ENCODE results near the gene UBE2R2. TPM values are rescaled to one million over a fixed set of nuclear protein-coding genes. Genes with fewer than 3 reads are reported as not detected.
"Not testable (repeated sequence)": the region's sequence is repeated elsewhere in the genome, so short reads cannot be mapped to it uniquely, and the experiment has no call there.

The UBE2R2 gene
- total RNA-seq, 1 experiment from 2014 or later = 52.1 TPM

DNA sequence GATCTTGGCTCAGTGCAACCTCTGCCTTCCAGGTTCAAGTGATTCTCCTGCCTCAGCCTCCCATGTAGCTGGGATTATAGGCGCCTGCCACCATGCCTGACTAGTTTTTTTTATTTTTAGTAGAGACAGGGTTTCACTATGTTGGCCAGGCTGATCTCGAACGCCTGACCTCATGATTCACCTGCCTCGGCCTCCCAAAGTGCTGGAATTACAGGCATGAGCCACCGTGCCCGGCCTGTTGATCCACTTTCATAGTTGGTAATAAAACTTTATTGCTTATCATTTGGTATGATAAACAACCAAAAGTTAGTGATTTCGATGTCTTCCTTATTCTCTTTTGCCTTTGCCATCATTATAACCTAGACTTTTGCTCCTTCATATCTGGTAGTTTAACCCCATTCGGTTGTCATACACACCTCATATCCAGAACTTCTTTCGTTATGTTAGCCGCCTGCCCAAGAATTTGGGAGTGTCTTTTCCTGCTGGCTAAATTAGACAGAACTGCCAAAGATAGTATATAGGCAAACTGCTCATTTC, 45.0 kb downstream of the UBE2R2 start:
- Mint-ChIP-seq H3K9me3 (no peaks in the 10 kb centered on the region), H3K4me1 (no peaks in the 10 kb centered on the region; a peak in 1 of 4 replicates), H3K36me3 (ENCODE audit: insufficient read depth in 1 of 3, low read depth in 3 of 3) (peaks cover 2 to 20% (median 11%) of the 10 kb centered on the region in 3 experiments; a peak in 5 of 7 replicates), H3K27ac (no peak overlapping the region), H3K27me3 (ENCODE audit: low read depth) (no peaks in the 10 kb centered on the region), H3K4me3 (no peak overlapping the region)
- no peak overlapping the region for H3K56ac ChIP-seq (ENCODE audit: insufficient read length, low read depth, low read length)
- H2AFZ ChIP-seq (ENCODE audit: low read length) = no peak overlapping the region
- H3K9me3 ChIP-seq (ENCODE audit: control insufficient read depth, low read depth, low read length) = no peaks in the 10 kb centered on the region
- H3K4me2 ChIP-seq (ENCODE audit: insufficient read depth, insufficient read length, low read length) = no peak overlapping the region
- no peak overlapping the region for H3K14ac ChIP-seq (ENCODE audit: insufficient read depth, low read length)
- no peak overlapping the region for H3K27ac ChIP-seq (ENCODE audit: insufficient read length, low read depth, low read length)
- H3K18ac ChIP-seq (ENCODE audit: insufficient read length, low read depth, low read length) = no peak overlapping the region
- no peak overlapping the region for H2BK120ac ChIP-seq (ENCODE audit: low read depth, low read length, poor library complexity, severe bottlenecking)
- H3K79me1 ChIP-seq (ENCODE audit: insufficient read depth, low read depth, low read length, poor library complexity, severe bottlenecking) = peaks cover 5% of the 10 kb centered on the region
- no peak overlapping the region for H2BK12ac ChIP-seq (ENCODE audit: insufficient read length, low read depth, low read length)
- H3T11ph ChIP-seq (ENCODE audit: low read length) = no peak overlapping the region
- DNase-seq = no peak
- no peak overlapping the region for H4K91ac ChIP-seq (ENCODE audit: insufficient read length, low read depth, low read length)
- no peak overlapping the region for H2BK20ac ChIP-seq (ENCODE audit: low read depth, low read length, poor library complexity, severe bottlenecking)
- no peaks in the 10 kb centered on the region for H3K4me1 ChIP-seq (ENCODE audit: insufficient read depth, low read length)
- no peak overlapping the region for H2BK5ac ChIP-seq (ENCODE audit: insufficient read length, low read length)
- no peak overlapping the region for H3K4ac ChIP-seq (ENCODE audit: low read depth, low read length)
- H3K79me2 ChIP-seq (ENCODE audit: insufficient read depth, low read length) = peaks cover 8% of the 10 kb centered on the region; the same call in 1 of the 2 replicates
- no peak overlapping the region for H4K8ac ChIP-seq (replicated peaks; ENCODE audit: insufficient read length, low read depth, low read length)
- no CpG with 5 or more reads among the region's 10 CpGs for WGBS (ENCODE audit: extremely low coverage, insufficient read length, low lambda C conversion rate)
- TF ChIP-seq, protein P1, sequence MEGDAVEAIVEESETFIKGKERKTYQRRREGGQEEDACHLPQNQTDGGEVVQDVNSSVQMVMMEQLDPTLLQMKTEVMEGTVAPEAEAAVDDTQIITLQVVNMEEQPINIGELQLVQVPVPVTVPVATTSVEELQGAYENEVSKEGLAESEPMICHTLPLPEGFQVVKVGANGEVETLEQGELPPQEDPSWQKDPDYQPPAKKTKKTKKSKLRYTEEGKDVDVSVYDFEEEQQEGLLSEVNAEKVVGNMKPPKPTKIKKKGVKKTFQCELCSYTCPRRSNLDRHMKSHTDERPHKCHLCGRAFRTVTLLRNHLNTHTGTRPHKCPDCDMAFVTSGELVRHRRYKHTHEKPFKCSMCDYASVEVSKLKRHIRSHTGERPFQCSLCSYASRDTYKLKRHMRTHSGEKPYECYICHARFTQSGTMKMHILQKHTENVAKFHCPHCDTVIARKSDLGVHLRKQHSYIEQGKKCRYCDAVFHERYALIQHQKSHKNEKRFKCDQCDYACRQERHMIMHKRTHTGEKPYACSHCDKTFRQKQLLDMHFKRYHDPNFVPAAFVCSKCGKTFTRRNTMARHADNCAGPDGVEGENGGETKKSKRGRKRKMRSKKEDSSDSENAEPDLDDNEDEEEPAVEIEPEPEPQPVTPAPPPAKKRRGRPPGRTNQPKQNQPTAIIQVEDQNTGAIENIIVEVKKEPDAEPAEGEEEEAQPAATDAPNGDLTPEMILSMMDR (conservative IDR thresholded peaks at IDR 0.05) = no peak
- H3K23ac ChIP-seq (ENCODE audit: insufficient read length, low read depth, low read length) = no peak overlapping the region
- no peaks in the 10 kb centered on the region for H3K27me3 ChIP-seq (ENCODE audit: insufficient read depth, low read length)
- no peak overlapping the region for H2BK15ac ChIP-seq (ENCODE audit: low read depth, low read length)
- no peak overlapping the region for H2AK5ac ChIP-seq (ENCODE audit: insufficient read length, low read length)
- no peak overlapping the region for H4K5ac ChIP-seq (ENCODE audit: insufficient read length, low read depth, low read length)
- H4K20me1 ChIP-seq (ENCODE audit: control insufficient read depth, insufficient read depth, insufficient read length) = no peaks in the 10 kb centered on the region
- H3K9ac ChIP-seq (ENCODE audit: extremely low read depth, insufficient read length, low read length) = no peak overlapping the region
- H3K23me2 ChIP-seq (ENCODE audit: insufficient read length, low read depth, low read length, poor library complexity, severe bottlenecking) = no peaks in the 10 kb centered on the region

DNA sequence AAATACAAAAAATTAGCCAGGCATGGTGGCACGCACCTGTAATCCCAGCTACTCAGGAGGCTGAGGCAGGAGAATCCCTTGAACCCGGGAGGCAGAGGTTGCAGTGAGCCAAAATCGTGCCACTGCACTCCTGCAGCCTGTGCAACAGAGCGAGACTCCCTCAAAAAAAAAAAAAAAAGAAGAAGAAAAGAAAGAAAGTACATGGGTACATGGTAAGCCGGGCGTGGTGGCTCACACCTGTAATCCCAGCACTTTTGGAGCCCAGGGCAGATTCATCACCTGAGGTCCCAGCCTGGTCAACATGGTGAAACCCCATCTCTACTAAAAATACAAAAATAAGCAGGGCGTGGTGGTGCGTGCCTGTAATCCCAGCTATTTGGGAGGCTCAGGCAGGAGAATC, 46.1 kb downstream of the UBE2R2 start:
- H3T11ph ChIP-seq (ENCODE audit: low read length); H3K27ac Mint-ChIP-seq; H2BK15ac ChIP-seq (ENCODE audit: low read depth, low read length); H3K4me2 ChIP-seq (ENCODE audit: insufficient read depth, insufficient read length, low read length); H4K5ac ChIP-seq (ENCODE audit: insufficient read length, low read depth, low read length); H4K8ac ChIP-seq (replicated peaks; ENCODE audit: insufficient read length, low read depth, low read length); H2BK120ac ChIP-seq (ENCODE audit: low read depth, low read length, poor library complexity, severe bottlenecking); H3K9me3 Mint-ChIP-seq; DNase-seq; H3K27me3 ChIP-seq (ENCODE audit: insufficient read depth, low read length); H3K14ac ChIP-seq (ENCODE audit: insufficient read depth, low read length); H3K4me3 Mint-ChIP-seq; H2BK12ac ChIP-seq (ENCODE audit: insufficient read length, low read depth, low read length); H2BK20ac ChIP-seq (ENCODE audit: low read depth, low read length, poor library complexity, severe bottlenecking); H2AFZ ChIP-seq (ENCODE audit: low read length); H3K9me3 ChIP-seq (ENCODE audit: control insufficient read depth, low read depth, low read length); H3K4me1 Mint-ChIP-seq; H3K27me3 Mint-ChIP-seq (ENCODE audit: low read depth); H3K79me1 ChIP-seq (ENCODE audit: insufficient read depth, low read depth, low read length, poor library complexity, severe bottlenecking); H3K56ac ChIP-seq (ENCODE audit: insufficient read length, low read depth, low read length); H3K27ac ChIP-seq (ENCODE audit: insufficient read length, low read depth, low read length); H3K23me2 ChIP-seq (ENCODE audit: insufficient read length, low read depth, low read length, poor library complexity, severe bottlenecking); H3K18ac ChIP-seq (ENCODE audit: insufficient read length, low read depth, low read length); H3K9ac ChIP-seq (ENCODE audit: extremely low read depth, insufficient read length, low read length); H4K91ac ChIP-seq (ENCODE audit: insufficient read length, low read depth, low read length); H3K4ac ChIP-seq (ENCODE audit: low read depth, low read length); H3K79me2 ChIP-seq (ENCODE audit: insufficient read depth, low read length); H2AK5ac ChIP-seq (ENCODE audit: insufficient read length, low read length); H2BK5ac ChIP-seq (ENCODE audit: insufficient read length, low read length); H4K20me1 ChIP-seq (ENCODE audit: control insufficient read depth, insufficient read depth, insufficient read length); H3K4me1 ChIP-seq (ENCODE audit: insufficient read depth, low read length); H3K23ac ChIP-seq (ENCODE audit: insufficient read length, low read depth, low read length): not testable (repeated sequence)
- H3K36me3 Mint-ChIP-seq (ENCODE audit: insufficient read depth in 1 of 3, low read depth in 3 of 3) = peaks cover 2 to 20% (median 11%) of the 10 kb centered on the region in 3 experiments; a peak in 5 of 7 replicates
- whole genome bisulfite sequencing (ENCODE audit: extremely low coverage, insufficient read length, low lambda C conversion rate) = no CpG with 5 or more reads among the region's 8 CpGs
